Endometrial microvascular endothelial cells (primary cell): Measurements from ENCODE around the gene RTEL1. TPM values are rescaled to one million over a fixed set of nuclear protein-coding genes. Genes with fewer than 3 reads are reported as not detected.

ENCODE experiments used
- in situ Hi-C: cut with HindIII; loops from 2 replicates; pipeline ENCODE4 v1.10.0; 2017; ENCODE audit warnings: low sequenced_read_pairs, low pct_unique_long_range_greater_than_20kb; ENCODE audit errors: inconsistent ontology term
- total RNA-seq: library from RNA; depleted of rRNA; stranded (reverse); fragments of >200 nt; gene quantifications from one replicate; pipeline ENCODE4 v1.2.3, GENCODE V29; 2015; ENCODE audit errors: inconsistent ontology term

Gene RTEL1
- total RNA-seq, 1 donor from 2014 or later: 15.1 TPM

DNA sequence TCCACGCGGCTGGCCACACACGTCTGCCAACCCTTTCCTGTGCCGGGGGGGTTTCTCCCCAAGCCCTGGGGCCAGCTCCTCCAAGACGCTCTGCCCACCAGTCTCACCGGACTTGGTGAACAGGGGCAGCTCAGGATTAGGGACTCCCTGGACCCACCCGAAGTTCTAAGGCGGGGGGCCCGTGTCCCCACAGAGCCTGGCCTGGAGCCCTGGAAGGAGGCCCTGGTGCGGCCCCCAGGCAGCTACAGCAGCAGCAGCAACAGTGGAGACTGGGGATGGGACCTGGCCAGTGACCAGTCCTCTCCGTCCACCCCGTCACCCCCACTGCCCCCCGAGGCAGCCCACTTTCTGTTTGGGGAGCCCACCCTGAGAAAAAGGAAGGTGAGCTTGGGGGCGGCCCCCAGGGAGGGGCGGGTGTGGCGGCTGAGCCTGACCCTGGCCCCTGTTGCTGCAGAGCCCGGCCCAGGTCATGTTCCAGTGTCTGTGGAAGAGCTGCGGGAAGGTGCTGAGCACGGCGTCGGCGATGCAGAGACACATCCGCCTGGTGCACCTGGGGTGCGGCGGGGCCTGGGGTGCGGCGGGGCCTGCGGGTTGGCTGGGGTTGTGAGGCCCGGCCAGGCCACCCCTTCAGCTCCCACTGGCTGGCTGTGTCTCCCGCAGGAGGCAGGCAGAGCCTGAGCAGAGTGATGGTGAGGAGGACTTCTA lies 83.7 kb downstream of the RTEL1 start:
- in situ Hi-C loops: no loop called here

DNA sequence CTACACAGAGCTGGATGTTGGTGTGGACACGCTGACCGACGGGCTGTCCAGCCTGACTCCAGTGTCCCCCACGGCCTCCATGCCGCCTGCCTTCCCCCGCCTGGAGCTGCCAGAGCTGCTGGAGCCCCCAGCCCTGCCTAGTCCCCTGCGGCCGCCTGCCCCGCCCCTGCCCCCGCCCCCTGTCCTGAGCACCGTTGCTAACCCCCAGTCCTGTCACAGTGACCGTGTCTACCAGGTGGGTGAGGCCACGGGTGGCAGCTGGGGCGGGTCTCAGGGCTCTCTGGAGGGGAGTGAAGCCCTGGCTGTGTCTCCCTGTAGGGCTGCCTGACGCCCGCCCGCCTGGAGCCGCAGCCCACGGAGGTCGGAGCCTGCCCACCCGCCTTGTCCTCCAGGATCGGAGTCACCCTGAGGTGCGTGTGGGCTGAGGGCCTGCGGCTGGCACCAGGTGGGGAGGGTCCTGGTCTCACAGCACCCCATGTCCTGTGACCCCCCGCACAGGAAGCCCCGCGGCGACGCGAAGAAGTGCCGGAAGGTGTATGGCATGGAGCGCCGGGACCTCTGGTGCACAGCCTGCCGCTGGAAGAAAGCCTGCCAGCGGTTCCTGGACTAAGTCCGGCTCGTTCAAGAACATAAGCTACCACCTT lies 84.4 kb downstream of the RTEL1 start:
- in situ Hi-C loops: no loop called here

GRCh38 chr20:63743210-63743970 lies 85.3 kb downstream of the RTEL1 start:
- in situ Hi-C loops: no loop called here

DNA sequence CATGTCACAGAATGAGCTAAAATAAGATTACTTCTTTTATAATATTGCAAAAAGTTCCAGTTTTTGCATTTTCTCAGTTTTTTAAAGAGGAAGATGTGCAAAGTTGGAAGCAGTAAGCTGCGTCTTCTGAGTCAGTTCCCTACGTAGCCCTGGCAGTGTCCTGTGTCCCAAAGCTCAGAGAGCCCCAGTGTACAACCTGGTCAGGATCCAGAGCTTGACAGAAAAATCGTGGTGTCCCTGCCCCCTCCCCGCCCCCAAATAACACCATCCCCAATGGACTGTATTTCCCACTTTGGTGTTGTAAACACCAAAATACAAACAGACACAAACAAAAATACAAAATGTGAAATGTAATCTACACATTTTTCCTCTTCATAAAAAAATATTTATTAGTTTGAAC lies 86.0 kb downstream of the RTEL1 start:
- in situ Hi-C loops: no loop called here

- in situ Hi-C loops: no loop called here
Observed at GRCh38 chr20:63744574-63745423, 86.7 kb downstream of the RTEL1 start.

DNA sequence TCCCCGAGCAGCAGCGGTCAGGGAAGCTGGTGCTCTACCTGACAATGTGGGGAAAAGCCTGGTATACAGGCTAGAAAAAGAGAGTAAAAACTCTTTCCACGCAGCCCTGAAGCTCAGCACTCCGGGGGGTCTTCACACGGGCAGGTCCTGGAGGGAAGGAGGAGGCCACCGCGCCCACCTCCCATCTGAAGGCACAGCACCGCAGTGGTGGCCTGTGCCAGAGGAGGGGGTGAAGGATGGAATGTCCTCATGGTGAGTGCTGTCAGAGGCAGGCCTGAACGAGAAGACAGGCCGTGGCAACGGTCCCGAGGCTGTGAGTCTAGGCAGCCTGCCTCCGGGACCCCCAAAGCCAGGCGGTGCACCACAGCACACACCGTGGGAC lies 87.3 kb downstream of the RTEL1 start:
- in situ Hi-C loops: no loop called here

Other genes starting within 250 kb of the RTEL1 start
- not detected for gene KCNQ2, start 185.7 kb upstream of the RTEL1 start, total RNA-seq
- 0.09 TPM for gene EEF1A2, start 159.2 kb upstream of the RTEL1 start, total RNA-seq
- gene PPDPF, start 137.5 kb upstream of the RTEL1 start, total RNA-seq: 126 TPM
- gene PTK6, start 120.9 kb upstream of the RTEL1 start, total RNA-seq: not detected
- gene SRMS, start 110.6 kb upstream of the RTEL1 start, total RNA-seq: not detected
- gene FNDC11, start 104.2 kb upstream of the RTEL1 start, total RNA-seq: 0.37 TPM
- gene HELZ2, start 84.1 kb upstream of the RTEL1 start, total RNA-seq: 61.5 TPM
- 11.9 TPM for gene GMEB2, start 31.2 kb upstream of the RTEL1 start, total RNA-seq
- gene STMN3, start 4.9 kb upstream of the RTEL1 start, total RNA-seq: 0.65 TPM
- gene TNFRSF6B, start 38.3 kb downstream of the RTEL1 start, total RNA-seq: 175 TPM
- gene ARFRP1, start 49.7 kb downstream of the RTEL1 start, total RNA-seq: 55.7 TPM
- 39.2 TPM for gene ZGPAT, start 49.7 kb downstream of the RTEL1 start, total RNA-seq
- gene LIME1, start 78.4 kb downstream of the RTEL1 start, total RNA-seq: 9.3 TPM
- 17.3 TPM for gene SLC2A4RG, start 81.5 kb downstream of the RTEL1 start, total RNA-seq
- gene ZBTB46, start 173.0 kb downstream of the RTEL1 start, total RNA-seq: not detected
- gene ABHD16B, start 203.2 kb downstream of the RTEL1 start, total RNA-seq: not detected
- 174 TPM for gene TPD52L2, start 207.0 kb downstream of the RTEL1 start, total RNA-seq
- 76.7 TPM for gene DNAJC5, start 236.8 kb downstream of the RTEL1 start, total RNA-seq